Stimulated activated CD8-positive, alpha-beta memory T cell treated with anti-CD3 and anti-CD28 coated beads, Interleukin-15, amount 100 ng/mL, for 24 hours (primary cell): ENCODE measurements around the gene CLEC2L.

Source experiments
- DNase-seq: peaks from one replicate; pipeline ENCODE4 v3.0.0-alpha.2; 2020; ENCODE audit warnings: low read depth

CLEC2L gene

DNA sequence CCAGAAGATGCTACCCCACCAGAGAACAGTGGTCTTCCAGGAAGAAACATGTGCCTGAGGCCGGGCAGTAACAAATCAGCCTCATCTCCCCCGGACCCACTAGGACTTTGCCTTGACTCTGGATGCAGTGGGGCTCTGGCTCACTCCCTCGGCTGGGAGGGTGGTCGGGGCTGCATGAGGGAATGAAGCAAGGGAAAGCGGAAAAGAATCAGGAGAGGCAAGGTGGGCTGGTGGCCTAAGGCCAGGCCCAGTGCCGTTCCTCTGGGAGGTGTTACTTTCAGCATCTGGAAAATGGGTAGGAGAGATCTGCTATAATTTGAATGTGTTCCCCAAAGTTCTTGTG, 51.8 kb downstream of the CLEC2L start:
- DNase-seq, result no peak

DNA sequence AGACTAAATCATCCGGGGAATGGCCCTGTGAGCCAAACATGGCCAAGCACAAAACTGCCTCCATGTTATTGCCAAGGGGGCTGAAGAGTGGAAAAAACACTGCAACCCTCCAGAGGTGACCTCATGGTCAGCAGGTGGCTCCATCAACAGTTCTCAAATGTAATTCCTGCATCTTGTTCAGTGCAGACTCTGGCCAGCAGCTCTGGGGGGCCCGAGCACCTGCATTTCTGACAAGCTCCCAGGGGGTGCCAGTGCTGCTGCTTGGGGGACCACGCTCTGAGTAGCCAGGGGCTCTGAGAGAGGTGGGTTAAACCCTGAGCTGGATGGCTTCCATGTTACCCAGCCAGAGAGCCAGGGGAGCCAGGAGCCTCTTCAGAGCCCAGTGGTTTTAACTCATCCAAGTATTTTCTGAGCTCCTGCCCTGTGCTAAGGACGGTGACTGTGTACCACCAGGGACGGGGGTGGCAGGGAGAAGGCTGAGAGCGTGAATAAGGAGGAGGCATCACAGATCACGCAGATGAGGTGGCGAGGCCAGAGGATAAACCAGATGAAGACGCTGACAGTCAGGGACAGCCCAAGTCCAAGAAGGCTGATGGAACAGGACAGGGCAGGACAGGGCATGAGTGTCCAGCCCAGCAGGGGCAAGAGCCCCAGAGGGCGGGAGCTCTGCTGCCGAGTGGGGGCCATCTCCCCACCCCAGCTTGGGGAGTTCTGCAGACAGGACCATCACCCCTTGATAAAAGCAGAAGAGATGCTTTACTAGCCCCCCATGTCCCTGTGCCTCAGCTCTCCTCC, 52.9 kb downstream of the CLEC2L start:
- no peak for DNase-seq

DNA sequence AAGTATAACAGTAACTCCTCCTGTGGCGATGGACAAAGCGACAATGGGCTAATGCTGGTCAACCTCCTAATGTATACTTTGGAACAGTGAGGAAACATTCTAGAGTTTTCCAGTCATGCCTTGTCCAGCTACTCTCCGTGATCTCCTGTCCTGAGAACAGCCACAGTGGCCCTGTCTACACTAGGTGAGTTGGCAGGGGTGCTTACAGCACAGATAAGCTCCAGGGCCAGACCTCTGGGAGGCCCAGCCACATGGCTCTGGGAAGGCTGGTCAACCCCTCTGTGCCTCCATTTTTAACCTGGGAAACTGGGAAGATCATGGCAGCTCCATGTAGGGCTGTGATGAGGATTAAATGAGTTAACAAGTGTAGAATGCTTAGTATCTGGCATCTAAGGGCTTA, 57.0 kb downstream of the CLEC2L start:
- no peak for DNase-seq

DNA sequence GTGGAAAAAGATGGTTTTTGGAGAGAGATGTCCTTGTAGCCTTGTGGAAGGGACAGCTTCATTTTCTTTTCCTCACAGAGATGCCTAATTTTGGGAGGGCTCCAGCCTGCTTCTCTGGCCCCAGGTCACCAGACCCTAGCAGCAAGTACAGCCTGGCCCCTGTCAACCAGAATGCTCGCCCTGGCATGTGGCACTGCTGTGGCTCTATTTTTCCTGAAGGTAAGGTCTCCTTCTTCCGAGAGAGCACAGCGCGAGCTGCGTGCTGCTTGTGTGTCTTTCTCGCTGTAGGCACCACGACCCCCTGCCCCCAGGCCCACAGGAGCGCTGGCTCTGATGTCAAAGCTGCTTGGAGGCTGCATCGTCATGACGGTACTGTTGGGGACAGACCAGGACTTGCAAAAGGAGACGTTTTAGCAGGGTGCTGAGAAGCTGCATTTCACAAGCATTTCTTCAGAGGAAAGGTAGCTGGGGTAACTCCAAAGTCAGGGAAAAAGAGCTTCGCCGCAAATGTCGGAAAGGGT, 58.7 kb downstream of the CLEC2L start:
- no peak for DNase-seq

DNA sequence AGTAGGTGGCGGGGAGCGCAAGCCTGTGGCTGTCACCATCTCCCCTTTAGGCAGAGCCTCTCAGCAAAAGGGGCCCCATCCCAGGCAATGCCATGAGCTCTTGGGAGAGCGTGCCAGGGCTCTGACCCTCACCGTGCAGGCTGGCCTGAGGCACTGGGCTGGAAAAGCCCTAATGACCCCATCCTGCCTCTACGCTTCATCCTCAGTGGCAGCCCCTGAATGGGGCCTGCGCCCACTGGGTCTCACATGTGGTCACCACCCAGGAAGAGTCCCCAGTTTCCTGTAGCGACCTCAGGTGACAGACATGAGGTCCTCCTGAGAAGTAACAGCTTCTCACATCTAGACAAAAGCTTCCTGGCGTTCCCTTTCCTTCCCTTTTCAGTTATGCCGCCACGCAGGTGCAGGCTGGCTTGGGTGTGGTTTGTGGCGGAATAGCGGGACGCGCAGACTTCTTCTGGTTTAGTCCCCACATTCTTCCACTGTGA, 59.2 kb downstream of the CLEC2L start:
- DNase-seq, result no peak

DNA sequence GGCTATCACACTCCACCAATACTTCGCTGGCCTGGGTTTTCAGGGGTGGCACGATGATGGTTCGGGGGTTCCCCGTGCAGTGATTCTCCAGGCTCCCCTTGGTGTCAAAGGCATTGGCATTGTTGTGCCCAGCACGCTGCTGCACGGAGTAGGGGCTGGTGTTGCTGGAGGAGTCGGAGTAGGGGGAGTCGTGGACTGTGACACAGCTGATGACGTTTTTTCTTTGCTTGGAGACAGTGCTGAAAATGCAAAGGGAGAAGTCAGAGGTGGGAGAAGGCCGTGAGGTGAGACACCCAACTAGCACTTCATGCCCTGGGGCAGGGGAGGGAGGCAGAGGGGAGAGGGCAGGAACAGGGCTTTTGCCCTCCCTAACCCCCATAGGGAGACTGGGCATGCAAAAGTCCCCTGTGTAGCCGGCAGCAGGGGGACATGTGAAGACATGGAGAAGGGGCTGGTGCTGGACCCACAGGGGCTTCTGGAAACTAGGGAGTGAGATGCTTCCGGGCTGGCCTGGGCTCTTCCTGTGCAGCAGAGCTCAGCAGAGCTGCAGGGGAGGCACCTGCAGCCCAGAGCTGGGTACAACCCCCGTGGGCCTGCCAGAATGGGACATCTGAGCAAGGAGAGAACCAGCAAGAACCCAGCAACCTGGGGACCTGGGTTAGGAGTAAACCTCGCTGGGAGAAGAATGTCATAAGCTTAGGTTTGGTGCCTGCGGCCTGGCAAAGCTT, 60.5 kb downstream of the CLEC2L start:
- DNase-seq, result no peak

DNA sequence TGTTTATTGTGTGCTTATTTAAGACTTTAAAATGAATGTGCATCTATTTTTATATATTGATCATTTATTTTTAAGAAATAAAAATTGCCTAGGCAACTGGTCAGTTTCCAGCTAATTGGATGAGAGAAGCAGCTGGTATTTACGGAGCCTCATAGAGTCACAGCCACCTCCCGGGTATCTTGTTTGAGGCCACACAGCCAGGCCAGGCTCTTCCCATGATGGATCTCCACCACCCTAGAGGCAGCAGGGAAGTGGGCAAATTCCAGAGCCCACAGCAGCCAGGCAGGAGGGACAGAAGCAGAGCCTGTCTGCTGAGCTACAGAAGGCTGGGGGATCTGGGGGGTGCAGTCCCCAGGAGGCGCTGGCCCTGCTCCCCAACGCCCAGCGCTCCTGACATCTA, 61.6 kb downstream of the CLEC2L start:
- no peak for DNase-seq

DNA sequence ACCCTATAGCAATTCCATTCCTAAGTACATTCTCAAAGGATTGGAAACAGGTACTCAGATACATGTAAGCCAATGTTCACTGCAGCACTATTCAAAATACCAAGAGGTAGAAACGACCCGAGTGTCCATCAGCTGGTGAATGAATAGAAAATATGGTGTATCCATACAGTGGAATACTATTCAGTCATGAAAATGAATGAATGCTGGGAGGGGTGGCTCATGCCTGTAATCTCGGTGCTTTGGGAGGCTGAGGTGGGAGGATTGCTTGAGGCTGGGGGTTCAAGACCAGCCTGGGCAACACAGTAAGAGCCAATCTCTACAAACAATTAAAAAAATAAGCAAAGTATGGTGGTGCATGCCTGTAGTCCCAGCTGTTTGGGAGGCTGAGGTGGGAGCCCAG, 62.8 kb downstream of the CLEC2L start:
- DNase-seq, result no peak

DNA sequence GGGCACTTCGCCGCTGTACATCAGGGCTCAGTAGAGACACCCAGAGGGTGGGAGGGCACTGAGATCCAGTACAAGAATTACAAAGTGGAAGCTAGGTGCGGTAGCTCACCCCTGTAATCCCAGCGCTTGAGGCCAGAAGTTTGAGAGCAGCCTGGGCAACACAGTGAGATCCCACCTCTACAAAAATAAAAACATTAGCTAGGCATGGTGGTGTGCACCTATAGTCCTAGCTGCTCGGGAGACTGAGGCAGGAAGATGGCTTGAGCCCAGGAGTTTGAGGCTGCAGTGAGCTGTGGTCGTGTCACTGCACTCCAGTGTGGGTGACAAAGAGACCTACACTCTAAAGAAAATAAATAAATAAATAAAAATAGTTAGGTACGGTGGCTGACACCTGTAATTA, 64.0 kb downstream of the CLEC2L start:
- DNase-seq, result no peak

DNA sequence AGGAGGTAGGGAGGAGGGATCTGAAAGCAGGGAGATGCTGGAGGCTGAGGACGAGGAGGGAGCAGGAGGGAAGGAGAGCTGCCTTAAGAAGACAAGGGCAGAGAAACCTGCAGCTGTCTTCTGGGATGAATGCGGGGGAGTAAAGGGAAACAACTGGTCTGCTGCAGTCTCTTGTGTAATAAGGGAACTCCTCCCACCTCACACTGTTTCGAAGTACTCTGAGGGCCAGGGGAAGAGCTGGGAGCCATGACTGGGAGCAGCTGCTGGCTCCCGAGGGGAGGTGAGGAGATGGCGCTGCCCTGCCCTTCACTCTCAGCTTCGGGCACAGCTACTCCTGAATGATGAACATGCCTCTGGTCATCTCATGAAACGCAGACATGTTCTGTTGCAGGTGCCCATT, 65.1 kb downstream of the CLEC2L start:
- DNase-seq, result no peak

DNA sequence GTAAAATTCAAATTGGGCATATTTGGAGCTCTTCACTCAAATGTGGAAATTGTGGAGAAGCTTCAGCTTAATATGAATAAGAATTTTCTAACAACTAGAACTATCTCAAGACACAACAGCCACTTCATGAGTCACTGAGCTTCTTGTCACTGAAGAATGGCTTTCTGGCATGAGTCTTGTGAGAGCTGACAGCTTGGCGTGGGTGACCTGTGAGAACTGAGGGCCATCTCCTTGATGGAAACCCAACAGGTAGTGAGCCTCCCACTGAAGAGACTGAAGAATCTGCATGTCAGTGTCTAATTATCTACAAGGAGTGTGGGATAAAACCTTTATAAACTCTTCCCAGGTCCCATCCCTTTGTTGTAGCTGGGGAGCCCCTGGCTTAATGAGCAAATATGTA, 66.0 kb downstream of the CLEC2L start:
- no peak for DNase-seq

DNA sequence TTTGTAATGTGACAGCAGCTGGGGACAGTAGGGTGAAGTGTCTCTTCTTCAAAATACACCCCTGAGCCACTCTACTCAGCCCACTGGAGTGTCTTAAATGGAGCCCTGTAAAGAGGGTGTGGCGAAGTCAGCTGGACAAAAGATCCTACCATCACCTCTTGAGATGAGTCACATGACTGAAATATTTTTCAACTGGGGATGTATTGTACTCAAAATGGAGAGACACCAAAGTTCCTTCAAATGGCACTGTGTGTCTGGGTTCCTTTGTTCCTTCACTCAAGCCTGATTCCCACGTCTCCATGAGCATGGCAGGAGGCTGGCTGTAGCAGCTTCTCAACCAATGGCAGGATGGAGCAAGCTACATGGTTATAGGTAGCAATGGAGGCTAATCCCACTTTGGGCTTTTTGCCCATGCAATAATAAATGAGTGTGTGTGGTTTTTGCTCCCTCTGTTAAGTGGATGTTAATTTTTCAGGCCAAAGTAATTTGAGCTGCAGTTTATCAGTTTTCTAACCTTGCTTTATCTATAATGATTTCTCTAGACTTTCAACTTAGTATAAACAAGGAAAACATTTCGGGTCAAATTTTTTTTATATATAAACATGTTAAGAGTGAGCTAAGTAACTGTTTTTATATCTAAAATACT, 68.2 kb downstream of the CLEC2L start:
- no peak for DNase-seq

DNA sequence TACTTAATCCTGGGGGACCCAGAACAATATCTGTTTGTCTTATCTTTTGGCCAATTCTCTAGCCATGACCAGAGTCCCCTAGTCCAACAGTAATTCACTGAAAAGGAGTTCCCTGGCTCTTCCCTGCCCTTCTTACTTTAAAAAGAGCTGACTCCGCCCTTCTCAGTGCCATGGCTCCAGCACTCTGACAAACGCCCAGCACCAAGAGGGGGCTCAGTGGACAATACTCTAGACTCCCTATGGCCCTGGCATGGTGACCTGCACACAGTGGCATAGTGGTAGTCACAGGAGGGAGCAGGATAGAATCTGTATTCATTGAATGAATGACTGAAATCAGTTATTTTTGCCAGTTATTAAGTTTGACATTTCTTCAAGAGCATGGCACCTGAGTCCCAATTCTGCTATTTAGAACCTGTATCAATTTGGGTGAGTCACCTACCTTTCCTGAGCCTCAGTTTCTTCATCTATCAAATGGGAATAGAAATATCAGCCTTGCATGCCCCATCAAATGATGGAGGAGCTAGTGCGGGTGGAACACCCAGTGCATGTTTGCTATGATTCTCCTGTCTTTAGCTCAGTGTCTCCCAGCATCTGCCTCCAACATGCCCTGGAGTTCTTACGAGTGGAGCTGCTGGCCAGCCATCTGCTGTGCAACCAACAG, 69.4 kb downstream of the CLEC2L start:
- no peak for DNase-seq

DNA sequence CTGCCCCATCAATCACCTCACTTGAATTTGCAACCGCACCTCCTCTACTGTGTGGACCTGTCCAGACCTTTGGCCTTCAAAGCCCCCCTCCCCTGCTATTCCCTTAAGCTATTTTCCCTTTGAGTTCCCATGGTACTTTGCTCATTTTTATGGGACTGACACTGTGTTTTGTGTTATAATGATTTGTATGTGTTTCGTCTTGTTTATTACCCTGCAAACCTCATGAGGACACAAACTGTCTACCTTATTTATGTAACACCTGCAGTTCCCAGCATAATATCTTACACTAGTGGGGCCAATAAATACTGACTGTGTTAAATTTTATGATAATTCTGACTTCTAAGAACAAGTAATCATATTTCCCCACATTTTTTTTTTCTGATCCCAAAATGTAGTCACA, 70.6 kb downstream of the CLEC2L start:
- DNase-seq, result no peak
